GM23338 (cell line): ENCODE data around the gene EPSTI1. TPM values are rescaled to one million over a fixed set of nuclear protein-coding genes. Genes with fewer than 3 reads are reported as not detected.
A peak's percentile ranks its signal among the peaks of the same experiment; 100 is the strongest.

ENCODE experiments used
- ATAC-seq: fragments of 200-7000 bp; cut with Tn5 transposase; 3 replicates; pipeline ENCODE4 v1.9.1; 2020
- DNase-seq: peaks from one replicate; pipeline ENCODE4 v3.0.0-alpha.2; 2015; ENCODE audit warnings: low spot score
- H2AFZ ChIP-seq: fragments of 200-600 bp; sonication (generic); 2 replicates; pipeline ENCODE4 v1.8.0; 2016; ENCODE audit warnings: antibody characterized with exemption, mild to moderate bottlenecking, moderate library complexity
- H3F3A ChIP-seq: fragments of 200-600 bp; sonication (generic); replicated peaks from 2 replicates; pipeline ENCODE4 v1.8.0; 2017; ENCODE audit warnings: antibody characterized with exemption, mixed run types, low read depth
- H3K27ac ChIP-seq: fragments of 200-600 bp; sonication (generic); 2 replicates; pipeline ENCODE4 v1.6.1; 2016; ENCODE audit warnings: low read depth
- H3K27me3 ChIP-seq: fragments of 200-600 bp; sonication (generic); 2 replicates; pipeline ENCODE4 v1.8.0; 2016; ENCODE audit warnings: mild to moderate bottlenecking, mixed run types, moderate library complexity; ENCODE audit not compliant: insufficient read depth
- H3K36me3 ChIP-seq: fragments of 200-600 bp; sonication (generic); 2 replicates; pipeline ENCODE4 v1.8.0; 2016; ENCODE audit warnings: mild to moderate bottlenecking; ENCODE audit not compliant: insufficient read depth
- H3K4me1 ChIP-seq: fragments of 200-600 bp; sonication (generic); 2 replicates; pipeline ENCODE4 v1.8.0; 2016; ENCODE audit warnings: mild to moderate bottlenecking, moderate library complexity; ENCODE audit not compliant: insufficient read depth
- H3K4me2 ChIP-seq: fragments of 200-600 bp; sonication (generic); 2 replicates; pipeline ENCODE4 v1.7.1; 2017; ENCODE audit warnings: mixed run types
- H3K4me3 ChIP-seq: fragments of 200-600 bp; sonication (generic); 2 replicates; pipeline ENCODE4 v1.6.1; 2016; ENCODE audit warnings: mixed run types
- H3K79me2 ChIP-seq: fragments of 200-600 bp; sonication (generic); replicated peaks from 2 replicates; pipeline ENCODE4 v1.8.0; 2017; ENCODE audit warnings: mild to moderate bottlenecking; ENCODE audit not compliant: insufficient read depth
- H3K9me2 ChIP-seq: fragments of 200-600 bp; sonication (generic); 2 replicates; pipeline ENCODE4 v1.8.0; 2017; ENCODE audit not compliant: insufficient read depth
- H4K20me1 ChIP-seq: fragments of 200-600 bp; sonication (generic); replicated peaks from 2 replicates; pipeline ENCODE4 v1.8.0; 2017; ENCODE audit warnings: mild to moderate bottlenecking; ENCODE audit not compliant: insufficient read depth
- H3K27ac Mint-ChIP-seq: 2 replicates; pipeline ENCODE4 v1.8.0; 2020; ENCODE audit warnings: inconsistent platforms, mild to moderate bottlenecking, moderate library complexity, mixed read lengths
- H3K27me3 Mint-ChIP-seq: 3 replicates; pipeline ENCODE4 v1.8.0; 2022; ENCODE audit warnings: low read depth, mild to moderate bottlenecking, moderate library complexity, mixed read lengths, inconsistent platforms; ENCODE audit not compliant: insufficient read depth, poor library complexity
- H3K36me3 Mint-ChIP-seq: 3 replicates; pipeline ENCODE4 v1.8.0; 2021; ENCODE audit warnings: low read depth, mild to moderate bottlenecking, inconsistent platforms, moderate library complexity, mixed read lengths
- H3K4me1 Mint-ChIP-seq: 3 replicates; pipeline ENCODE4 v1.8.0; 2020; ENCODE audit warnings: mild to moderate bottlenecking, inconsistent platforms, mixed read lengths
- H3K4me3 Mint-ChIP-seq: 3 replicates; pipeline ENCODE4 v1.8.0; 2021; ENCODE audit warnings: moderate library complexity, mild to moderate bottlenecking, inconsistent platforms, mixed read lengths
- H3K9me3 Mint-ChIP-seq: 3 replicates; pipeline ENCODE4 v1.8.0; 2020; ENCODE audit warnings: moderate library complexity, mild to moderate bottlenecking, inconsistent platforms, mixed read lengths
- CREB1 ChIP-seq: fragments of 250-450 bp; sonication (Bioruptor Pico); IDR thresholded peaks from 2 replicates; pipeline ENCODE4 v1.5.0; 2020; ENCODE audit warnings: low read depth, mild to moderate bottlenecking, moderate library complexity
- CTCF ChIP-seq, 2 experiments: fragments of 200-600 bp in 1 of 2; sonication (generic) in 1 of 2; conservative IDR thresholded peaks; 2 replicates each; pipeline versions ENCODE4 v1.5.1 to v1.6.1; 2016 to 2017; ENCODE audit warnings: antibody characterized with exemption in 2 of 2, low read depth in 2 of 2, mild to moderate bottlenecking in 2 of 2, moderate library complexity in 1 of 2
- ETS1 ChIP-seq: IDR thresholded peaks from 2 replicates; pipeline ENCODE4 v1.6.1; 2016; ENCODE audit warnings: antibody characterized with exemption
- EZH2 ChIP-seq: fragments of 200-600 bp; sonication (generic); IDR thresholded peaks from one replicate; pipeline ENCODE4 v1.8.0; 2017; ENCODE audit warnings: antibody characterized with exemption, mild to moderate bottlenecking, low read depth; ENCODE audit not compliant: unreplicated experiment
- EZH2phosphoT487 ChIP-seq: fragments of 200-600 bp; sonication (generic); IDR thresholded peaks from one replicate; pipeline ENCODE4 v1.8.1; 2018; ENCODE audit warnings: antibody characterized with exemption; ENCODE audit not compliant: unreplicated experiment
- JUNB ChIP-seq: IDR thresholded peaks from one replicate; pipeline ENCODE4 v1.6.1; 2016; ENCODE audit warnings: antibody characterized with exemption; ENCODE audit not compliant: unreplicated experiment
- NANOG ChIP-seq: IDR thresholded peaks from 2 replicates; pipeline ENCODE4 v1.6.1; 2016; ENCODE audit warnings: antibody characterized with exemption, borderline replicate concordance
- POLR2AphosphoS5 ChIP-seq: IDR thresholded peaks from 2 replicates; pipeline ENCODE4 v1.6.1; 2016; ENCODE audit warnings: antibody characterized with exemption, low read depth
- STAT1 ChIP-seq: IDR thresholded peaks from one replicate; pipeline ENCODE4 v1.6.1; 2016; ENCODE audit warnings: antibody characterized with exemption; ENCODE audit not compliant: unreplicated experiment
- ZNF114 ChIP-seq: fragments of 250-450 bp; sonication (Bioruptor Pico); IDR thresholded peaks from 2 replicates; pipeline ENCODE4 v1.5.0; 2020; ENCODE audit warnings: mild to moderate bottlenecking, moderate library complexity
- ZNF331 ChIP-seq: fragments of 250-450 bp; sonication (Bioruptor Pico); IDR thresholded peaks from 2 replicates; pipeline ENCODE4 v1.5.0; 2020; ENCODE audit warnings: low read depth, mild to moderate bottlenecking, moderate library complexity
- ZNF462 ChIP-seq: fragments of 250-450 bp; sonication (Bioruptor Pico); IDR thresholded peaks from 2 replicates; pipeline ENCODE4 v1.5.0; 2020; ENCODE audit warnings: mild to moderate bottlenecking, moderate library complexity
- polyA plus RNA-seq: library from polyadenylated mRNA; unstranded; fragments of >200 nt; fragmentation: Nextera tagmentation; extraction: Ambion mirVana; gene quantifications from 2 replicates; pipeline ENCODE4 v1.2.1, GENCODE V29; 2016
- total RNA-seq: library from RNA; depleted of rRNA; stranded (reverse); fragments of >200 nt; shearing (Covaris generic); gene quantifications from 2 replicates; pipeline ENCODE4 v1.2.3, GENCODE V29; 2014
- TF ChIP-seq, protein P1 (sequence below): IDR thresholded peaks from one replicate; pipeline ENCODE4 v1.6.1; 2018; ENCODE audit warnings: antibody characterized with exemption; ENCODE audit not compliant: unreplicated experiment

The EPSTI1 gene
- total and polyA plus RNA-seq, 2 experiments from 2014 or later = 0.10 to 0.68 TPM

GRCh38 chr13:42875475-42876269, 116.4 kb downstream of the EPSTI1 start:
- no peaks in the 10 kb centered on the region for H3K9me2 ChIP-seq
- H3K4me2 ChIP-seq = peak overlapping the region; percentile 68
- no peaks in the 10 kb centered on the region for H3F3A ChIP-seq
- DNase-seq (peak; percentile 91), ATAC-seq (peak; percentile 84)
- peaks cover 57% of the 10 kb centered on the region for H3K4me1 Mint-ChIP-seq
- peaks cover 5% of the 10 kb centered on the region; the same call in 2 of the 3 replicates for H3K9me3 Mint-ChIP-seq
- no peak for TF ChIP-seq POLR2AphosphoS5
- no peak for TF ChIP-seq STAT1
- TF ChIP-seq, protein P1, sequence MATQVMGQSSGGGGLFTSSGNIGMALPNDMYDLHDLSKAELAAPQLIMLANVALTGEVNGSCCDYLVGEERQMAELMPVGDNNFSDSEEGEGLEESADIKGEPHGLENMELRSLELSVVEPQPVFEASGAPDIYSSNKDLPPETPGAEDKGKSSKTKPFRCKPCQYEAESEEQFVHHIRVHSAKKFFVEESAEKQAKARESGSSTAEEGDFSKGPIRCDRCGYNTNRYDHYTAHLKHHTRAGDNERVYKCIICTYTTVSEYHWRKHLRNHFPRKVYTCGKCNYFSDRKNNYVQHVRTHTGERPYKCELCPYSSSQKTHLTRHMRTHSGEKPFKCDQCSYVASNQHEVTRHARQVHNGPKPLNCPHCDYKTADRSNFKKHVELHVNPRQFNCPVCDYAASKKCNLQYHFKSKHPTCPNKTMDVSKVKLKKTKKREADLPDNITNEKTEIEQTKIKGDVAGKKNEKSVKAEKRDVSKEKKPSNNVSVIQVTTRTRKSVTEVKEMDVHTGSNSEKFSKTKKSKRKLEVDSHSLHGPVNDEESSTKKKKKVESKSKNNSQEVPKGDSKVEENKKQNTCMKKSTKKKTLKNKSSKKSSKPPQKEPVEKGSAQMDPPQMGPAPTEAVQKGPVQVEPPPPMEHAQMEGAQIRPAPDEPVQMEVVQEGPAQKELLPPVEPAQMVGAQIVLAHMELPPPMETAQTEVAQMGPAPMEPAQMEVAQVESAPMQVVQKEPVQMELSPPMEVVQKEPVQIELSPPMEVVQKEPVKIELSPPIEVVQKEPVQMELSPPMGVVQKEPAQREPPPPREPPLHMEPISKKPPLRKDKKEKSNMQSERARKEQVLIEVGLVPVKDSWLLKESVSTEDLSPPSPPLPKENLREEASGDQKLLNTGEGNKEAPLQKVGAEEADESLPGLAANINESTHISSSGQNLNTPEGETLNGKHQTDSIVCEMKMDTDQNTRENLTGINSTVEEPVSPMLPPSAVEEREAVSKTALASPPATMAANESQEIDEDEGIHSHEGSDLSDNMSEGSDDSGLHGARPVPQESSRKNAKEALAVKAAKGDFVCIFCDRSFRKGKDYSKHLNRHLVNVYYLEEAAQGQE = no peak
- TF ChIP-seq EZH2 = no peak
- no peak for TF ChIP-seq JUNB
- no peak for TF ChIP-seq EZH2phosphoT487
- TF ChIP-seq ETS1 = no peak
- TF ChIP-seq ZNF462 (CRISPR knock-in tag) = no peak
- peak; percentile 54; the same call in 1 of the 2 replicates for TF ChIP-seq NANOG
- TF ChIP-seq CREB1 (CRISPR knock-in tag) = no peak
- TF ChIP-seq CTCF (conservative IDR thresholded peaks at IDR 0.05; ENCODE audit: low read depth in 2 of 2) = peak; percentile 46 to 52
- no peak for TF ChIP-seq ZNF331
- TF ChIP-seq ZNF114 (CRISPR knock-in tag) = no peak
- H3K4me3 ChIP-seq = peak overlapping the region; percentile 38
- H4K20me1 ChIP-seq = no peaks in the 10 kb centered on the region
- peak overlapping the region; percentile 77 for H3K27ac Mint-ChIP-seq
- peak overlapping the region; percentile 90 for H3K27ac ChIP-seq
- no peaks in the 10 kb centered on the region for H3K36me3 ChIP-seq
- H3K4me3 Mint-ChIP-seq = peak overlapping the region; percentile 63
- peaks cover 29% of the 10 kb centered on the region for H3K79me2 ChIP-seq
- no peak overlapping the region for H2AFZ ChIP-seq
- H3K27me3 Mint-ChIP-seq = peaks cover 15% of the 10 kb centered on the region
- no peaks in the 10 kb centered on the region for H3K27me3 ChIP-seq
- peaks cover 22% of the 10 kb centered on the region for H3K36me3 Mint-ChIP-seq
- H3K4me1 ChIP-seq = peaks cover 46% of the 10 kb centered on the region
